Retina (tissue), 1 donor: ENCODE measurements around the gene SH3GLB1.

Experiments
- DNase-seq: peaks from one replicate; pipeline ENCODE4 v3.0.0-alpha.2; 2016

SH3GLB1 gene

GRCh38 chr1:86774305-86775295 lies 70.2 kb downstream of the SH3GLB1 start:
- DNase-seq, result peak; percentile 13

- no peak for DNase-seq
These were observed 71.0 kb downstream of the SH3GLB1 start for GRCh38 chr1:86775395-86775794.

- DNase-seq, result no peak
These were observed 71.7 kb downstream of the SH3GLB1 start for GRCh38 chr1:86776108-86776507.

- no peak for DNase-seq
These were observed 74.3 kb downstream of the SH3GLB1 start for GRCh38 chr1:86778569-86779239.

- DNase-seq, result no peak
These were observed 75.2 kb downstream of the SH3GLB1 start for GRCh38 chr1:86779308-86780191.

GRCh38 chr1:86782482-86782881 lies 78.1 kb downstream of the SH3GLB1 start:
- no peak for DNase-seq

- DNase-seq, result no peak
These were observed 83.2 kb downstream of the SH3GLB1 start for GRCh38 chr1:86787621-86788020.

- no peak for DNase-seq
These were observed 84.2 kb downstream of the SH3GLB1 start for GRCh38 chr1:86788300-86789206.

GRCh38 chr1:86795316-86795715 lies 90.9 kb downstream of the SH3GLB1 start:
- DNase-seq, result no peak
